ENCODE results near the gene MARCHF10.

- TF ChIP-seq CTCF (IDR thresholded peaks at IDR 0.05) (no peak), REST (IDR thresholded peaks at IDR 0.05; ENCODE audit: insufficient read depth in 1 of 2, low read depth in 2 of 2, low read length in 1 of 2) (no peak), POLR2AphosphoS5 (IDR thresholded peaks at IDR 0.05; ENCODE audit: low read depth, low read length) (no peak), SIN3A (IDR thresholded peaks at IDR 0.05; ENCODE audit: borderline replicate concordance, insufficient read depth, low read depth, low read length) (no peak)
These were observed 102.8 kb downstream of the MARCHF10 start for GRCh38 chr17:62705156-62705777.

Data from Panc1 (cell line).